ENCODE results near the gene CSNK1G1. TPM values are rescaled to one million over a fixed set of nuclear protein-coding genes. Genes with fewer than 3 reads are reported as not detected.
"Not testable (repeated sequence)": the region's sequence is repeated elsewhere in the genome, so short reads cannot be mapped to it uniquely, and the experiment has no call there.

CSNK1G1 gene
- total RNA-seq, 1 donor from 2014 or later: 27.7 TPM

GRCh38 chr15:64389036-64389435, 33.1 kb upstream of the CSNK1G1 start:
- Mint-ChIP-seq H3K9me3 (ENCODE audit: low read depth) (no peaks in the 10 kb centered on the region), H3K4me3 (ENCODE audit: low read depth) (peak overlapping the region; percentile 92), H3K36me3 (ENCODE audit: insufficient read depth) (peaks cover 10% of the 10 kb centered on the region), H3K27ac (peak overlapping the region; percentile 56), H3K27me3 (no peaks in the 10 kb centered on the region), H3K4me1 (ENCODE audit: low read depth) (peaks cover 13% of the 10 kb centered on the region)
- no peak for DNase-seq (ENCODE audit: low spot score, unreplicated experiment)
- no peak for TF ChIP-seq CTCF (IDR thresholded peaks at IDR 0.05; ENCODE audit: unreplicated experiment)

- no peak for TF ChIP-seq CTCF (IDR thresholded peaks at IDR 0.05; ENCODE audit: unreplicated experiment)
- H3K36me3 Mint-ChIP-seq (ENCODE audit: insufficient read depth): peaks cover 5% of the 10 kb centered on the region
Observed at GRCh38 chr15:64387562-64388168, 31.7 kb upstream of the CSNK1G1 start, which contains the start of gene TRIP4. TRIP4 (plus strand) TSS chr15:64387836; CDS start chr15:64387864, 28 bp downstream.

GRCh38 chr15:64386291-64386690, 30.3 kb upstream of the CSNK1G1 start:
- Mint-ChIP-seq H3K36me3 (ENCODE audit: insufficient read depth) (peaks cover 4% of the 10 kb centered on the region), H3K4me3 (ENCODE audit: low read depth) (no peak overlapping the region), H3K27ac (no peak overlapping the region), H3K4me1 (ENCODE audit: low read depth) (peaks cover 16% of the 10 kb centered on the region), H3K27me3 (no peaks in the 10 kb centered on the region), H3K9me3 (ENCODE audit: low read depth) (no peaks in the 10 kb centered on the region)
- TF ChIP-seq CTCF (IDR thresholded peaks at IDR 0.05; ENCODE audit: unreplicated experiment): no peak
- DNase-seq (ENCODE audit: low spot score, unreplicated experiment): no peak

More at GRCh38 chr15:64387562-64388168, 31.7 kb upstream of the CSNK1G1 start, which contains the start of gene TRIP4:
- Mint-ChIP-seq H3K9me3 (ENCODE audit: low read depth) (no peaks in the 10 kb centered on the region), H3K27ac (peak within 1 kb of the TSS; percentile 95), H3K27me3 (no peaks in the 10 kb centered on the region), H3K4me3 (ENCODE audit: low read depth) (peak within 1 kb of the TSS; percentile 92), H3K4me1 (ENCODE audit: low read depth) (peaks cover 13% of the 10 kb centered on the region)
- DNase-seq (ENCODE audit: low spot score, unreplicated experiment): peak; percentile 82

- peaks cover under 1% of the 10 kb centered on the region for H3K36me3 Mint-ChIP-seq (ENCODE audit: insufficient read depth)
- no peaks in the 10 kb centered on the region for H3K27me3 Mint-ChIP-seq
- no peaks in the 10 kb centered on the region for H3K9me3 Mint-ChIP-seq (ENCODE audit: low read depth)
- TF ChIP-seq CTCF (IDR thresholded peaks at IDR 0.05; ENCODE audit: unreplicated experiment): no peak
- peaks cover 20% of the 10 kb centered on the region for H3K4me1 Mint-ChIP-seq (ENCODE audit: low read depth)
- no peak overlapping the region for H3K27ac Mint-ChIP-seq
- no peak for DNase-seq (ENCODE audit: low spot score, unreplicated experiment)
- H3K4me3 Mint-ChIP-seq (ENCODE audit: low read depth): no peak overlapping the region
Observed at GRCh38 chr15:64383760-64384159, 27.8 kb upstream of the CSNK1G1 start.

GRCh38 chr15:64381000-64381751, 25.2 kb upstream of the CSNK1G1 start, which contains the start of gene PCLAF:
PCLAF (minus strand) TSS chr15:64381441; CDS start chr15:64381371, 70 bp downstream.
- DNase-seq (ENCODE audit: low spot score, unreplicated experiment): peak; percentile 86
- H3K4me3 Mint-ChIP-seq (ENCODE audit: low read depth): peak within 1 kb of the TSS; percentile 92
- peak within 1 kb of the TSS; percentile 87 for H3K27ac Mint-ChIP-seq
- H3K27me3 Mint-ChIP-seq: no peaks in the 10 kb centered on the region
- no peaks in the 10 kb centered on the region for H3K9me3 Mint-ChIP-seq (ENCODE audit: low read depth)
- no peaks in the 10 kb centered on the region for H3K36me3 Mint-ChIP-seq (ENCODE audit: insufficient read depth)
- H3K4me1 Mint-ChIP-seq (ENCODE audit: low read depth): peaks cover 11% of the 10 kb centered on the region
- TF ChIP-seq CTCF (IDR thresholded peaks at IDR 0.05; ENCODE audit: unreplicated experiment): no peak

- H3K27ac Mint-ChIP-seq: peak overlapping the region; percentile 62
- H3K36me3 Mint-ChIP-seq (ENCODE audit: insufficient read depth): not testable (repeated sequence)
Observed at GRCh38 chr15:64380130-64380870, 24.3 kb upstream of the CSNK1G1 start.

More at GRCh38 chr15:64380130-64380870, 24.3 kb upstream of the CSNK1G1 start:
- H3K4me1 Mint-ChIP-seq (ENCODE audit: low read depth): peaks cover 11% of the 10 kb centered on the region
- peak overlapping the region; percentile 92 for H3K4me3 Mint-ChIP-seq (ENCODE audit: low read depth)
- not testable (repeated sequence) for H3K9me3 Mint-ChIP-seq (ENCODE audit: low read depth); DNase-seq (ENCODE audit: low spot score, unreplicated experiment); H3K27me3 Mint-ChIP-seq
